A549 (cell line): Measurements from ENCODE around the gene GINM1. TPM values are rescaled to one million over a fixed set of nuclear protein-coding genes. Genes with fewer than 3 reads are reported as not detected.

Source experiments
- ATAC-seq, 2 experiments: fragments of 200-7000 bp in 1 of 2; fragments of >200 bp in 1 of 2; cut with Nextera tagmentation in 1 of 2; cut with Tn5 transposase in 1 of 2; 3 replicates each; pipeline versions ENCODE4 v1.8.0 to v1.9.1; 2018 to 2020; ENCODE audit warnings: mild to moderate bottlenecking in 1 of 2, moderate library complexity in 1 of 2
- CTCF ChIA-PET: fragments of 300-600 bp; sonication (Branson Sonifier 250); formaldehyde crosslinking; extraction: SDS; loops from one replicate; lab custom pipeline; 2021; ENCODE audit warnings: antibody characterized with exemption, inconsistent platforms; lab: Yijun Ruan, JAX
- POLR2A ChIA-PET: fragments of 350-600 bp; formaldehyde crosslinking; extraction: SDS; loops from one replicate; lab custom pipeline; 2021; ENCODE audit warnings: antibody characterized with exemption, inconsistent platforms; lab: Yijun Ruan, JAX
- DNase-seq, 2 experiments: peaks; one replicate each; pipeline versions ENCODE4 v3.0.0 to v3.0.0-alpha.2; 2011 to 2016; ENCODE audit warnings: low read depth in 1 of 2, low spot score in 1 of 2
- FAIRE-seq: peaks from 2 replicates; lab custom pipeline; 2011; peaks lifted over from hg19 to GRCh38; lab: Jason Lieb, UNC
- H3K27ac ChIP-seq, 2 experiments: fragments of >200 bp; sonication (Bioruptor Twin); formaldehyde crosslinking; 3 replicates each; pipeline ENCODE4 v1.5.1; 2016 to 2017
- H3K4me1 ChIP-seq: fragments of >200 bp; sonication (Bioruptor Twin); formaldehyde crosslinking; 3 replicates; pipeline ENCODE4 v1.6.1; 2016
- H3K4me2 ChIP-seq: fragments of >200 bp; sonication (Bioruptor Twin); formaldehyde crosslinking; 3 replicates; pipeline ENCODE4 v1.6.1; 2016
- H3K4me3 ChIP-seq: fragments of >200 bp; sonication (Bioruptor Twin); formaldehyde crosslinking; 3 replicates; pipeline ENCODE4 v1.5.1; 2016
- H3K9me3 ChIP-seq: fragments of >200 bp; sonication (Bioruptor Twin); formaldehyde crosslinking; 3 replicates; pipeline ENCODE4 v1.6.1; 2016
- BHLHE40 ChIP-seq: IDR thresholded peaks from 2 replicates; pipeline ENCODE4 v1.6.1; 2012; ENCODE audit warnings: low read depth, low read length, inconsistent platforms
- CBX2 ChIP-seq: fragments of 200-600 bp; sonication (generic); IDR thresholded peaks from 2 replicates; pipeline ENCODE4 v1.6.1; 2016; ENCODE audit warnings: low read depth, mild to moderate bottlenecking, borderline replicate concordance
- CHD2 ChIP-seq: fragments of 150-350 bp; IDR thresholded peaks from 2 replicates; pipeline ENCODE4 v1.6.1; 2014; ENCODE audit warnings: low read length; ENCODE audit not compliant: partially characterized antibody
- CHD4 ChIP-seq: fragments of 200-600 bp; sonication (generic); IDR thresholded peaks from 2 replicates; pipeline ENCODE4 v1.6.1; 2016; ENCODE audit warnings: antibody characterized with exemption, mild to moderate bottlenecking, borderline replicate concordance
- EHF ChIP-seq: fragments of 250-450 bp; sonication (Bioruptor Pico); IDR thresholded peaks from 2 replicates; pipeline ENCODE4 v1.5.0; 2020; ENCODE audit warnings: mild to moderate bottlenecking
- FOSL2 ChIP-seq, 2 experiments: fragments of 450-650 bp in 1 of 2; fragments of >200 bp in 1 of 2; sonication (Bioruptor Twin) in 1 of 2; formaldehyde crosslinking; IDR thresholded peaks; 2 replicates each; pipeline versions ENCODE4 v1.5.0 to v1.6.1; 2016 to 2020; ENCODE audit warnings: mild to moderate bottlenecking in 1 of 2, moderate library complexity in 1 of 2
- HDAC2 ChIP-seq: fragments of 200-600 bp; sonication (generic); IDR thresholded peaks from 2 replicates; pipeline ENCODE4 v1.6.1; 2016
- MAZ ChIP-seq: fragments of 150-350 bp; IDR thresholded peaks from 2 replicates; pipeline ENCODE4 v1.6.1; 2014; ENCODE audit warnings: antibody characterized with exemption, low read depth, low read length, borderline replicate concordance
- NFE2L2 ChIP-seq: fragments of 150-350 bp; conservative IDR thresholded peaks from 2 replicates; pipeline ENCODE4 v1.6.1; 2014; ENCODE audit warnings: low read length
- NPAS2 ChIP-seq: fragments of 250-450 bp; sonication (Bioruptor Pico); IDR thresholded peaks from 2 replicates; pipeline ENCODE4 v1.8.0; 2022; ENCODE audit warnings: mild to moderate bottlenecking, moderate library complexity, borderline replicate concordance
- RAD21 ChIP-seq, 2 experiments: fragments of >200 bp in 1 of 2; sonication (Bioruptor Twin) in 1 of 2; formaldehyde crosslinking in 1 of 2; IDR thresholded peaks in 1 of 2; conservative IDR thresholded peaks in 1 of 2; 2 replicates in 1 of 2; 3 replicates in 1 of 2; pipeline ENCODE4 v1.6.1; 2012 to 2018; ENCODE audit warnings: inconsistent platforms in 1 of 2
- RNF2 ChIP-seq: fragments of 200-600 bp; sonication (generic); IDR thresholded peaks from 2 replicates; pipeline ENCODE4 v1.6.1; 2016; ENCODE audit warnings: low read depth, mild to moderate bottlenecking, antibody characterized with exemption, moderate library complexity, borderline replicate concordance
- SMC3 ChIP-seq: fragments of >200 bp; sonication (Bioruptor Twin); formaldehyde crosslinking; IDR thresholded peaks from 3 replicates; pipeline ENCODE4 v1.6.1; 2018; ENCODE audit warnings: inconsistent platforms
- TP53 ChIP-seq: fragments of 250-450 bp; sonication (Bioruptor Pico); IDR thresholded peaks from 2 replicates; pipeline ENCODE4 v1.5.0; 2021; ENCODE audit warnings: mild to moderate bottlenecking, moderate library complexity
- WGBS: methylation state at CpG from one replicate; pipeline ENCODE4 v1.1.6; 2017; ENCODE audit errors: missing lambda C conversion rate; 5-methylcytosine and 5-hydroxymethylcytosine counted together
- polyA minus RNA-seq: library from RNA; depleted of rRNA, polyadenylated mRNA; stranded (reverse); fragments of >200 nt; gene quantifications from 2 replicates; pipeline ENCODE4 v1.2.3, GENCODE V29; 2011; rRNA and poly(A)+ RNA removed
- polyA plus RNA-seq, 4 experiments: library from polyadenylated mRNA; depleted of rRNA in 3 of 4; stranded (reverse); fragments of >200 nt; fragmentation: RNase III in 1 of 4; extraction: RNeasy Plus Mini Kit Qiagen cat#74134 plus additional on column Dnase treatment in 1 of 4; gene quantifications; 2 replicates in 3 of 4; 3 replicates in 1 of 4; pipeline ENCODE4 v1.2.3, GENCODE V29; 2011 to 2017
- TF ChIP-seq, protein P1 (sequence below): IDR thresholded peaks from 2 replicates; pipeline ENCODE4 v1.6.1; 2012
- TF ChIP-seq, protein P2 (sequence below): fragments of >200 bp; sonication (Bioruptor Twin); formaldehyde crosslinking; IDR thresholded peaks from 3 replicates; pipeline ENCODE4 v1.5.1; 2016
- TF ChIP-seq, protein P3 (sequence below): IDR thresholded peaks from 2 replicates; pipeline ENCODE4 v1.6.1; 2012
- TF ChIP-seq, protein P4 (sequence below): fragments of 250-450 bp; sonication (Bioruptor Pico); IDR thresholded peaks from 2 replicates; pipeline ENCODE4 v1.5.0; 2021; ENCODE audit warnings: mild to moderate bottlenecking, moderate library complexity, borderline replicate concordance
- TF ChIP-seq, protein P5 (sequence below): fragments of 250-450 bp; sonication (Bioruptor Pico); IDR thresholded peaks from 2 replicates; pipeline ENCODE4 v1.5.0; 2020; ENCODE audit warnings: low read depth, mild to moderate bottlenecking, moderate library complexity
- TF ChIP-seq, protein P6 (sequence below): fragments of >200 bp; sonication (Bioruptor Twin); formaldehyde crosslinking; IDR thresholded peaks from 2 replicates; pipeline ENCODE4 v1.6.1; 2016

Gene GINM1, protein sequence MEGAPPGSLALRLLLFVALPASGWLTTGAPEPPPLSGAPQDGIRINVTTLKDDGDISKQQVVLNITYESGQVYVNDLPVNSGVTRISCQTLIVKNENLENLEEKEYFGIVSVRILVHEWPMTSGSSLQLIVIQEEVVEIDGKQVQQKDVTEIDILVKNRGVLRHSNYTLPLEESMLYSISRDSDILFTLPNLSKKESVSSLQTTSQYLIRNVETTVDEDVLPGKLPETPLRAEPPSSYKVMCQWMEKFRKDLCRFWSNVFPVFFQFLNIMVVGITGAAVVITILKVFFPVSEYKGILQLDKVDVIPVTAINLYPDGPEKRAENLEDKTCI
- polyA plus RNA-seq (2011; rRNA removed) (25.9 and 34.9 TPM in 2 replicates), polyA plus RNA-seq (2017; fragmentation: RNase III; extraction: RNeasy Plus Mini Kit Qiagen cat#74134 plus additional on column Dnase treatment) (23.1 to 24.2 TPM (median 24.0 TPM) in 3 replicates), polyA minus RNA-seq (3.2 and 3.8 TPM in 2 replicates)
- 8.2 and 8.6 TPM in 2 replicates for polyA plus RNA-seq (2012; cell fraction: cytosol; rRNA removed)
- polyA plus RNA-seq (2012; cell fraction: nucleus; rRNA removed) = 3.0 and 4.5 TPM in 2 replicates

DNA sequence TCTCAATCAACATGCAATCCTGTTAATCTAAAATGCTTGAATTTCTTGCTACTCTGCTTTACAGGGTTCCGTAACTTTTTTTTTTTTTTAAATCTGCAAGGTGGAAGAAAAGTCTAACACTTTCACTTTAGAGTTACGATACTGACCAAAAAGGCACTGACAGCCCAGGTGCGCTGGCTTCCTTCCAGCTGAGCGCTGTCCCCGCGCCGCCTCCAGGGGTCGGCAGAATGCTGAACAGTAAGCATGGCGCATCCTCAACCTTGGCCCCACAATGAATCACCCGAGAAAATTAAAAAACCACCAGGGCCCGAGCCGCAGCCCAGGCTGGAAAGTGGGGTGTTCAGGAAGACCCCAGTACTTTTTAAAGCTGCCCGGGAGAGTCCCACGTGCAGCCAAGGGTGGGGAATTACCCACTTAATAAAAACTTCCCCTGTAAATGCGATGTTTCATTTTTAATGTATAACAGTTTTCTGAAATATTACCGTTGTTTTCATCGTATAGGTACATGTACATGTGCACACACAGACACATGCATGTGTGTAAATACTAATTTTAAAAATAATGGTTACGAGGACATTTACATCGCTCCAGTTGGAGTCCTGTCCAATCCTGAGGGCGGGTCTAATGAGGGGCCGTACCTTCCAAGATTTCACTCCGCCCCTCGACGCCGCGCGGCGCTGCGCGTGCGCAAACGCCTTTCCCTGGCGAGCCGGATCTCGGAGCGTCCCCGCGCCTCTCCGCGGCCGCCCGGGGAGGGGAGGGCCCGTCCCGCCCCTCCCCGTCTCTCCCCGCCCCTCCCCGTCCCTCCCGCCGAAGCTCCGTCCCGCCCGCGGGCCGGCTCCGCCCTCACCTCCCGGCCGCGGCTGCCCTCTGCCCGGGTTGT lies at the start of gene GINM1:
TSS of gene GINM1 (plus strand) at position 849 of the 883 bp plus-strand sequence. CDS start 40 bp downstream, outside the sequence.
- ATAC-seq (peak; percentile 90 to 92), DNase-seq (peak; percentile 87 to 92), FAIRE-seq (no peak)
- H3K4me2 ChIP-seq = peak within 1 kb of the TSS; percentile 97
- peak within 1 kb of the TSS; percentile 100 for H3K4me3 ChIP-seq
- CTCF ChIA-PET = interaction anchor here (1.0 to 1.2 kb wide), 3 partner anchors 15 to 22 kb away, joined by 3 to 5 read pairs (median 3); no protein-coding TSS in a partner anchor
- POLR2A ChIA-PET = interaction anchor here (0.6 to 2.0 kb wide), 5 partner anchors 20 to 385 kb away, joined by 3 to 8 read pairs (median 3); partner anchors contain the start of genes PCMT1 and PPIL4
- H3K27ac ChIP-seq = peak within 1 kb of the TSS; percentile 93 to 97
- H3K4me1 ChIP-seq = peaks cover 32% of the 10 kb centered on the region
- no peaks in the 10 kb centered on the region for H3K9me3 ChIP-seq
- TF ChIP-seq, protein P1, sequence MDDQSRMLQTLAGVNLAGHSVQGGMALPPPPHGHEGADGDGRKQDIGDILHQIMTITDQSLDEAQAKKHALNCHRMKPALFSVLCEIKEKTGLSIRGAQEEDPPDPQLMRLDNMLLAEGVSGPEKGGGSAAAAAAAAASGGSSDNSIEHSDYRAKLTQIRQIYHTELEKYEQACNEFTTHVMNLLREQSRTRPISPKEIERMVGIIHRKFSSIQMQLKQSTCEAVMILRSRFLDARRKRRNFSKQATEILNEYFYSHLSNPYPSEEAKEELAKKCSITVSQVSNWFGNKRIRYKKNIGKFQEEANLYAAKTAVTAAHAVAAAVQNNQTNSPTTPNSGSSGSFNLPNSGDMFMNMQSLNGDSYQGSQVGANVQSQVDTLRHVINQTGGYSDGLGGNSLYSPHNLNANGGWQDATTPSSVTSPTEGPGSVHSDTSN = no peak
- TF ChIP-seq CHD2 (no peak), RAD21 (conservative IDR thresholded peaks at IDR 0.05 in 1 of 2, IDR thresholded peaks at IDR 0.05 in 1 of 2) (peak; percentile 42 to 54), SMC3 (peak; percentile 46), CBX2 (no peak), RNF2 (no peak), FOSL2 (IDR thresholded peaks at IDR 0.05) (no peak), FOSL2 (CRISPR knock-in tag; IDR thresholded peaks at IDR 0.05) (peak; percentile 48), NPAS2 (CRISPR knock-in tag) (no peak), MAZ (no peak)
- TF ChIP-seq, protein P2, sequence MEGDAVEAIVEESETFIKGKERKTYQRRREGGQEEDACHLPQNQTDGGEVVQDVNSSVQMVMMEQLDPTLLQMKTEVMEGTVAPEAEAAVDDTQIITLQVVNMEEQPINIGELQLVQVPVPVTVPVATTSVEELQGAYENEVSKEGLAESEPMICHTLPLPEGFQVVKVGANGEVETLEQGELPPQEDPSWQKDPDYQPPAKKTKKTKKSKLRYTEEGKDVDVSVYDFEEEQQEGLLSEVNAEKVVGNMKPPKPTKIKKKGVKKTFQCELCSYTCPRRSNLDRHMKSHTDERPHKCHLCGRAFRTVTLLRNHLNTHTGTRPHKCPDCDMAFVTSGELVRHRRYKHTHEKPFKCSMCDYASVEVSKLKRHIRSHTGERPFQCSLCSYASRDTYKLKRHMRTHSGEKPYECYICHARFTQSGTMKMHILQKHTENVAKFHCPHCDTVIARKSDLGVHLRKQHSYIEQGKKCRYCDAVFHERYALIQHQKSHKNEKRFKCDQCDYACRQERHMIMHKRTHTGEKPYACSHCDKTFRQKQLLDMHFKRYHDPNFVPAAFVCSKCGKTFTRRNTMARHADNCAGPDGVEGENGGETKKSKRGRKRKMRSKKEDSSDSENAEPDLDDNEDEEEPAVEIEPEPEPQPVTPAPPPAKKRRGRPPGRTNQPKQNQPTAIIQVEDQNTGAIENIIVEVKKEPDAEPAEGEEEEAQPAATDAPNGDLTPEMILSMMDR = peak; percentile 54
- TF ChIP-seq, protein P3, sequence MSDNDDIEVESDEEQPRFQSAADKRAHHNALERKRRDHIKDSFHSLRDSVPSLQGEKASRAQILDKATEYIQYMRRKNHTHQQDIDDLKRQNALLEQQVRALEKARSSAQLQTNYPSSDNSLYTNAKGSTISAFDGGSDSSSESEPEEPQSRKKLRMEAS = peak; percentile 48; the same call in 1 of the 2 replicates
- TF ChIP-seq, protein P4, sequence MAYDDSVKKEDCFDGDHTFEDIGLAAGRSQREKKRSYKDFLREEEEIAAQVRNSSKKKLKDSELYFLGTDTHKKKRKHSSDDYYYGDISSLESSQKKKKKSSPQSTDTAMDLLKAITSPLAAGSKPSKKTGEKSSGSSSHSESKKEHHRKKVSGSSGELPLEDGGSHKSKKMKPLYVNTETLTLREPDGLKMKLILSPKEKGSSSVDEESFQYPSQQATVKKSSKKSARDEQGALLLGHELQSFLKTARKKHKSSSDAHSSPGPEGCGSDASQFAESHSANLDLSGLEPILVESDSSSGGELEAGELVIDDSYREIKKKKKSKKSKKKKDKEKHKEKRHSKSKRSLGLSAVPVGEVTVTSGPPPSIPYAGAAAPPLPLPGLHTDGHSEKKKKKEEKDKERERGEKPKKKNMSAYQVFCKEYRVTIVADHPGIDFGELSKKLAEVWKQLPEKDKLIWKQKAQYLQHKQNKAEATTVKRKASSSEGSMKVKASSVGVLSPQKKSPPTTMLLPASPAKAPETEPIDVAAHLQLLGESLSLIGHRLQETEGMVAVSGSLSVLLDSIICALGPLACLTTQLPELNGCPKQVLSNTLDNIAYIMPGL (CRISPR knock-in tag) = no peak
- 2% methylated on average over 32 of the region's 59 CpGs for WGBS

DNA sequence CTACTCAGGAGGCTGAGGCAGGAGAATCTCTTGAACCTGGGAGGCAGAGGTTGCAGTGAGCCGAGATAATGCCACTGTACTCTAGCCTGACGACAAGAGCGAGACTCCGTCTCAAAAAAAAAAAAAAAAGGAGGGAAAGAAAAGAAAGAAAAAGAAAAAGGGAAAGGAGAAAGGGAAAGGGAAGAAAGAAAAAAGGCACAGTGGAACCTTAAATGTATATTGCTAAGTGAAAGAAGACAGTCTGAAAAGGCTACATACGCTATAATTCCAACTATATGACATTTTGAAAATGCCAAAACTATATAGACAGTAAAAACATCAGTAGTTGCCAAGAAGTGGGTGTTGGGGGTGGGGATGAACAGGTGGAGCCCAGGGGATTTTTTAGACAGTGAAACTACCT lies 36.5 kb upstream of the GINM1 start:
- 97% methylated on average over 3 of the region's 5 CpGs for WGBS
- Histone ChIP-seq H3K27ac (no peak overlapping the region), H3K9me3 (no peaks in the 10 kb centered on the region), H3K4me1 (no peaks in the 10 kb centered on the region), H3K4me3 (no peak overlapping the region), H3K4me2 (no peak overlapping the region)
- ATAC-seq = no peak
- FAIRE-seq = no peak
- no peak for DNase-seq
- POLR2A ChIA-PET = no interaction called here
- CTCF ChIA-PET = interaction anchor here (0.6 to 0.7 kb wide), 2 partner anchors 16 to 102 kb away, joined by 3 read pairs; no protein-coding TSS in a partner anchor
- no peak for TF ChIP-seq EHF (CRISPR knock-in tag)
- TF ChIP-seq BHLHE40 = no peak
- no peak for TF ChIP-seq CHD2
- TF ChIP-seq HDAC2 = no peak
- TF ChIP-seq TP53 (CRISPR knock-in tag) = no peak
- no peak for TF ChIP-seq CHD4
- no peak for TF ChIP-seq NFE2L2
- TF ChIP-seq, protein P5, sequence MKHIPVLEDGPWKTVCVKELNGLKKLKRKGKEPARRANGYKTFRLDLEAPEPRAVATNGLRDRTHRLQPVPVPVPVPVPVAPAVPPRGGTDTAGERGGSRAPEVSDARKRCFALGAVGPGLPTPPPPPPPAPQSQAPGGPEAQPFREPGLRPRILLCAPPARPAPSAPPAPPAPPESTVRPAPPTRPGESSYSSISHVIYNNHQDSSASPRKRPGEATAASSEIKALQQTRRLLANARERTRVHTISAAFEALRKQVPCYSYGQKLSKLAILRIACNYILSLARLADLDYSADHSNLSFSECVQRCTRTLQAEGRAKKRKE (CRISPR knock-in tag) = no peak
- TF ChIP-seq, protein P4 (CRISPR knock-in tag) = no peak
- TF ChIP-seq, protein P6, sequence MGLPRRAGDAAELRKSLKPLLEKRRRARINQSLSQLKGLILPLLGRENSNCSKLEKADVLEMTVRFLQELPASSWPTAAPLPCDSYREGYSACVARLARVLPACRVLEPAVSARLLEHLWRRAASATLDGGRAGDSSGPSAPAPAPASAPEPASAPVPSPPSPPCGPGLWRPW = no peak
